Erythroblast (primary cell): ENCODE data around the gene HTRA1.

Experiments
- GATA1 ChIP-seq: IDR thresholded peaks from 2 replicates; pipeline ENCODE4 v1.6.1; 2011; ENCODE audit warnings: low read depth, mild to moderate bottlenecking, control low read depth, low read length, moderate library complexity
- POLR2A ChIP-seq: IDR thresholded peaks from 2 replicates; pipeline ENCODE4 v1.6.1; 2011; ENCODE audit warnings: mild to moderate bottlenecking, low read length

DNA sequence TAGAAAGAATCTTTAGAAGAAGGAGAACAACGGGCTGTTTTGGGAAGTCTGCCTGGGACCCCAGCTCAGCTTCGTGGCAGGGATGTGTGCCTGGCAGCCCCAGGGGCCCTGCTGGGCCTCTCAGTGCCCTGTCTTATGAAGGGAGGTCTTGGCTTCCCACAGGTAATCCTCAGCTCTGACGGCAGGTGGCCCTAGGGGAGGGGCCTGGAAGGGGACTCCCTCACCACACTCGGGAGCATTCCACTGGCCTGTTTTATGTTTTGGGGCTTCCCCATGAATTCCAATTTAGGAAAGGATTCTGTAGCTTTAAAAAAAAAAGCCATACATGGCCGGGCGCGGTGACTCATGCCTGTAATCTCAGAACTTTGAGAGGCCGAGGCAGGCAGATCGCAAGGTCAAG, 96.2 kb downstream of the HTRA1 start:
- TF ChIP-seq POLR2A = no peak
- no peak for TF ChIP-seq GATA1
